Measurements from ENCODE around the gene KRTAP10-10. TPM values are rescaled to one million over a fixed set of nuclear protein-coding genes. Genes with fewer than 3 reads are reported as not detected.

KRTAP10-10 gene
- total and polyA plus RNA-seq, 2 of the 8 experiments (the other 6 are each of a cell fraction or from before 2014, with no cell fraction given) = not detected

DNA sequence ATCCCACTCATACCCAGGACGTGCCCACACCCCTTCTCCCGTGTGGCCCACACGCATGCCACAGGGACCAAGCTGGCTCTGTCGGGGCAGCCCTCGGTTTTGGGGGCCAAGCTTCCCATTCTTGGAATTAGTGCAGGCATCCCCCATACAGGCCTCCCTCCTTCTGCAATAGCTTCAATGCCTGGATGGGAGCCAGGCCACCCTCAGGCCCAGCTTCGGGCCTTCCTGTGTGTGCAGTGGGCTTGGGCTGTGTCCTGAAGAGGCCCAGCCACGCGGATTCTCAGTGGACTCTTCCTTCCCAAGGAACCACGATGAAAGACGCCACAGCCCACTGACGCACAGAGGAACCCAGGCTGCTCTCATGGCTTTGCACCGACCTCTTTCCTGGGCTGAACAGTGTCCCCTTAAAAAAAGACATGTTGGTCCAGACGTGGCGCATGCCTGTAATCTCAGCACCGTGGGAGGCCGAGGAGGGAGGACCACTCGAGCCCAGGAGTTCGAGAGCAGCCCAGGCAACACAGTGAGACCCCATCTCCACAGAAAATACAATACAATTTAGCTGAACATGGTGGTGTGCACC lies 12.5 kb downstream of the KRTAP10-10 start:
- Histone ChIP-seq H3K4me2 (ENCODE audit: insufficient read depth in 1 of 2, low read depth in 2 of 2, low read length in 2 of 2) (no peak overlapping the region), H4K5ac (ENCODE audit: insufficient read length, low read depth, low read length) (no peak overlapping the region), H4K8ac (ENCODE audit: extremely low read depth, insufficient read depth, low read length) (peak overlapping the region; percentile 51; the same call in 1 of the 2 replicates), H3K23ac (ENCODE audit: insufficient read length) (no peak overlapping the region), H2AFZ (ENCODE audit: low read length) (no peak overlapping the region), H2BK120ac (replicated peaks; ENCODE audit: low read depth, low read length) (no peak overlapping the region), H3K9ac (replicated peaks in 1 of 4; ENCODE audit: extremely low read depth in 1 of 4, low read depth in 3 of 4, low read length in 3 of 4) (no peak overlapping the region), H3K4ac (replicated peaks; ENCODE audit: insufficient read length, low read depth, low read length) (no peak overlapping the region), H4K20me1 (replicated peaks in 1 of 2; ENCODE audit: control insufficient read depth in 1 of 2, insufficient read depth in 2 of 2, low read length in 2 of 2) (no peaks in the 10 kb centered on the region), H3K4me3 (ENCODE audit: extremely low read depth in 1 of 4, insufficient read depth in 2 of 4, low read depth in 3 of 4, low read length in 4 of 4) (no peak overlapping the region), H3K79me1 (ENCODE audit: low read depth, low read length) (no peaks in the 10 kb centered on the region; the same call in 1 of the 2 replicates), H3K14ac (ENCODE audit: insufficient read length) (no peak overlapping the region), H3K4me1 (replicated peaks in 1 of 4; ENCODE audit: control insufficient read depth in 3 of 4, insufficient read depth in 4 of 4, low read length in 3 of 4) (peaks cover 0 to 14% (median 4%) of the 10 kb centered on the region in 4 experiments; a peak in 3 of 7 replicates), H2BK20ac (ENCODE audit: low read length) (no peak overlapping the region), H2BK12ac (ENCODE audit: low read depth, low read length) (no peak overlapping the region), H3K9me3 (ENCODE audit: insufficient read depth in 2 of 2, low read depth in 1 of 2, low read length in 1 of 2) (no peaks in the 10 kb centered on the region; a peak in 1 of 4 replicates), H3K23me2 (ENCODE audit: low read depth, low read length) (no peaks in the 10 kb centered on the region), H3K18ac (ENCODE audit: extremely low read depth, low read length) (no peak overlapping the region), H3K27ac (ENCODE audit: low read depth, low read length) (no peak overlapping the region), H3K36me3 (ENCODE audit: control insufficient read depth in 2 of 4, insufficient read depth in 4 of 4, low read length in 3 of 4) (no peaks in the 10 kb centered on the region), H3K79me2 (ENCODE audit: control insufficient read depth in 1 of 2, insufficient read depth in 2 of 2, low read length in 2 of 2) (no peaks in the 10 kb centered on the region), H2AK5ac (ENCODE audit: low read depth, low read length) (no peak overlapping the region), H3K27me3 (replicated peaks in 1 of 4; ENCODE audit: control insufficient read depth in 3 of 4, extremely low read depth in 1 of 4, insufficient read depth in 3 of 4, low read length in 3 of 4) (peaks cover 0 to 2% (median 0%) of the 10 kb centered on the region in 4 experiments; a peak in 1 of 7 replicates), H4K91ac (replicated peaks; ENCODE audit: insufficient read length, low read length) (no peak overlapping the region), H3K56ac (replicated peaks; ENCODE audit: insufficient read length, low read depth, low read length) (no peak overlapping the region), H2BK5ac (ENCODE audit: low read depth, low read length) (no peak overlapping the region), H2BK15ac (ENCODE audit: low read length) (no peak overlapping the region)
- CTCF ChIA-PET (ENCODE audit: partially characterized antibody) = interaction anchor here (0.7 to 1.3 kb wide), 3 partner anchors 26 to 144 kb away, joined by 3 to 4 read pairs (median 3); no protein-coding TSS in a partner anchor
- FAIRE-seq = no peak
- 88% methylated on average over 18 of the region's 18 CpGs; no CpG with 5 or more reads in 1 of the 2 experiments for WGBS, 2 experiments (ENCODE audit: extremely low coverage in 1 of 2, insufficient coverage in 1 of 2, insufficient read length in 1 of 2, insufficient replicate concordance in 2 of 2, low coverage in 1 of 2, low lambda C conversion rate in 2 of 2, missing lambda C conversion rate in 1 of 2)
- DNase-seq (ENCODE audit: low read depth in 1 of 2, low spot score in 2 of 2) = no peak
- POLR2A ChIA-PET (ENCODE audit: partially characterized antibody) = no interaction called here
- TF ChIP-seq GTF2F1 (IDR thresholded peaks at IDR 0.05; ENCODE audit: borderline replicate concordance, low read depth, low read length) = no peak

All from H1 (cell line).